ENCODE results near the gene PKP4. TPM values are rescaled to one million over a fixed set of nuclear protein-coding genes. Genes with fewer than 3 reads are reported as not detected.
A peak's percentile ranks its signal among the peaks of the same experiment; 100 is the strongest.

The PKP4 gene
- total and polyA plus RNA-seq, 7 donors: 6.8 to 23.8 (median 18.0) TPM

- TF ChIP-seq, protein P1, sequence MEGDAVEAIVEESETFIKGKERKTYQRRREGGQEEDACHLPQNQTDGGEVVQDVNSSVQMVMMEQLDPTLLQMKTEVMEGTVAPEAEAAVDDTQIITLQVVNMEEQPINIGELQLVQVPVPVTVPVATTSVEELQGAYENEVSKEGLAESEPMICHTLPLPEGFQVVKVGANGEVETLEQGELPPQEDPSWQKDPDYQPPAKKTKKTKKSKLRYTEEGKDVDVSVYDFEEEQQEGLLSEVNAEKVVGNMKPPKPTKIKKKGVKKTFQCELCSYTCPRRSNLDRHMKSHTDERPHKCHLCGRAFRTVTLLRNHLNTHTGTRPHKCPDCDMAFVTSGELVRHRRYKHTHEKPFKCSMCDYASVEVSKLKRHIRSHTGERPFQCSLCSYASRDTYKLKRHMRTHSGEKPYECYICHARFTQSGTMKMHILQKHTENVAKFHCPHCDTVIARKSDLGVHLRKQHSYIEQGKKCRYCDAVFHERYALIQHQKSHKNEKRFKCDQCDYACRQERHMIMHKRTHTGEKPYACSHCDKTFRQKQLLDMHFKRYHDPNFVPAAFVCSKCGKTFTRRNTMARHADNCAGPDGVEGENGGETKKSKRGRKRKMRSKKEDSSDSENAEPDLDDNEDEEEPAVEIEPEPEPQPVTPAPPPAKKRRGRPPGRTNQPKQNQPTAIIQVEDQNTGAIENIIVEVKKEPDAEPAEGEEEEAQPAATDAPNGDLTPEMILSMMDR (IDR thresholded peaks at IDR 0.05): no peak
- Histone ChIP-seq H3K27me3 (ENCODE audit: insufficient read depth in 3 of 3, low read length in 2 of 3) (no peaks in the 10 kb centered on the region), H3K4me3 (no peak overlapping the region), H3K4me1 (no peaks in the 10 kb centered on the region), H3K9me3 (no peaks in the 10 kb centered on the region), H3K27ac (no peak overlapping the region), H3K36me3 (ENCODE audit: insufficient read depth in 1 of 2, low read depth in 1 of 2) (no peaks in the 10 kb centered on the region)
- intact Hi-C loops (cut with DNase I): no loop called here
- ATAC-seq (peak in 1 of 4 donors; percentile 44), DNase-seq (no peak)
- WGBS, 3 donors: 20 to 35% (median 34%) methylated on average over 4 of the region's 4 CpGs
Measured at GRCh38 chr2:158507141-158507540, 50.4 kb downstream of the PKP4 start.

- no peak for ATAC-seq
- WGBS, 3 donors: 40 to 52% (median 41%) methylated on average over 2 of the region's 2 CpGs
- no peaks in the 10 kb centered on the region for H3K4me1 ChIP-seq
- no peaks in the 10 kb centered on the region for H3K27me3 ChIP-seq (ENCODE audit: insufficient read depth in 3 of 3, low read length in 2 of 3)
- TF ChIP-seq, protein P1 (IDR thresholded peaks at IDR 0.05): no peak
- no peak overlapping the region for H3K4me3 ChIP-seq
- H3K36me3 ChIP-seq (ENCODE audit: insufficient read depth in 1 of 2, low read depth in 1 of 2): no peaks in the 10 kb centered on the region
- no peaks in the 10 kb centered on the region for H3K9me3 ChIP-seq
- intact Hi-C loops (cut with DNase I): no loop called here
- H3K27ac ChIP-seq: no peak overlapping the region
- DNase-seq: no peak
Measured at GRCh38 chr2:158507679-158508078, 50.9 kb downstream of the PKP4 start.

- ATAC-seq: no peak
- intact Hi-C loops (cut with DNase I): no loop called here
- 92 to 98% (median 94%) methylated on average over 2 of the region's 2 CpGs for WGBS, 3 donors
- no peaks in the 10 kb centered on the region for H3K36me3 ChIP-seq (ENCODE audit: insufficient read depth in 1 of 2, low read depth in 1 of 2)
- no peaks in the 10 kb centered on the region for H3K9me3 ChIP-seq
- no peaks in the 10 kb centered on the region for H3K4me1 ChIP-seq
- no peak overlapping the region for H3K27ac ChIP-seq
- TF ChIP-seq, protein P1 (IDR thresholded peaks at IDR 0.05): no peak
- H3K27me3 ChIP-seq (ENCODE audit: insufficient read depth in 3 of 3, low read length in 2 of 3): no peaks in the 10 kb centered on the region
- no peak overlapping the region for H3K4me3 ChIP-seq
- DNase-seq: no peak
Measured at GRCh38 chr2:158509928-158510797, 53.4 kb downstream of the PKP4 start.

- no peaks in the 10 kb centered on the region for H3K27me3 ChIP-seq (ENCODE audit: insufficient read depth in 3 of 3, low read length in 2 of 3)
Measured at GRCh38 chr2:158510887-158511286, 54.1 kb downstream of the PKP4 start.

More at GRCh38 chr2:158510887-158511286, 54.1 kb downstream of the PKP4 start:
- H3K9me3 ChIP-seq: no peaks in the 10 kb centered on the region
- no peak overlapping the region for H3K27ac ChIP-seq
- no peaks in the 10 kb centered on the region for H3K4me1 ChIP-seq
- no peak for DNase-seq
- intact Hi-C loops (cut with DNase I): no loop called here
- WGBS, 3 donors: 97 to 100% (median 98%) methylated on average over 8 of the region's 8 CpGs
- ATAC-seq: no peak
- TF ChIP-seq, protein P1 (IDR thresholded peaks at IDR 0.05): no peak
- H3K4me3 ChIP-seq: no peak overlapping the region
- H3K36me3 ChIP-seq (ENCODE audit: insufficient read depth in 1 of 2, low read depth in 1 of 2): no peaks in the 10 kb centered on the region
